ENCODE data around the gene SQOR. TPM values are rescaled to one million over a fixed set of nuclear protein-coding genes. Genes with fewer than 3 reads are reported as not detected.

The SQOR gene
- polyA plus RNA-seq, 1 experiment: 74.4 TPM

DNA sequence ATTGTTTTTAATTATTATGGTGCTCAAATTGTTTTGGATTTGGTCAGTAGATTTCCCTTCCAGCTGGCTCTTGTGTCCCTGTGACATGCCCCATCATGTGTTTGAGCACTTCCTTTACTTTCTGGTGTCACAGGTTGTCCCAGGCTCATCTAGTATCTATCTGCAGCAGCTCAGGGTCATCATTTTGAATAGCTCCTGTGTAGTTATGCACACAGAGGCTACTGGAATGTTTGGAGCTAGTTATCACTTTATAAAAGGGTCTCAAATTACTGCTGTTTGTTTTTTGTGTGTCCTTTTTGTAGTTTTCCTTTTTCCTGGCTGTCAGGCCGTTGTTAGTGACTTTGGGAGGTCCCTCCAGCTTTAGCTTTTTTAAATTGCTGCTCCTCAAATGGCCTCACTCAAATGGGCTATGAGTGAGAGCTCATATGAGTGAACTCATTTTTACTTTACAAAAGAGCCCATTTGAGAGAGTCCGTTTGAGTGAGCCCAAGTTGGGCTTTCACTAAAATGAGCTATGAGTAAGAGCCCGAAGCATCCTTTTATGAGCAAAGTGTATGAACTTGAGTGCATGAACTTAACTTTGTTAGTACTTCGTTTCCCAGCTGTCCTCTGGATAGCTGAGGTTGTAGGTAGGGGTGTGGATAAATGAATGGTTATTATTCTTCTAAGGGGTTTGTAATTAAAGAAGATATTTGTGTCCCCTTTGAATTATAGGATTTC lies 43.8 kb downstream of the SQOR start:
- no peak for DNase-seq (ENCODE audit: low read depth, low spot score)
- TF ChIP-seq, protein P1, sequence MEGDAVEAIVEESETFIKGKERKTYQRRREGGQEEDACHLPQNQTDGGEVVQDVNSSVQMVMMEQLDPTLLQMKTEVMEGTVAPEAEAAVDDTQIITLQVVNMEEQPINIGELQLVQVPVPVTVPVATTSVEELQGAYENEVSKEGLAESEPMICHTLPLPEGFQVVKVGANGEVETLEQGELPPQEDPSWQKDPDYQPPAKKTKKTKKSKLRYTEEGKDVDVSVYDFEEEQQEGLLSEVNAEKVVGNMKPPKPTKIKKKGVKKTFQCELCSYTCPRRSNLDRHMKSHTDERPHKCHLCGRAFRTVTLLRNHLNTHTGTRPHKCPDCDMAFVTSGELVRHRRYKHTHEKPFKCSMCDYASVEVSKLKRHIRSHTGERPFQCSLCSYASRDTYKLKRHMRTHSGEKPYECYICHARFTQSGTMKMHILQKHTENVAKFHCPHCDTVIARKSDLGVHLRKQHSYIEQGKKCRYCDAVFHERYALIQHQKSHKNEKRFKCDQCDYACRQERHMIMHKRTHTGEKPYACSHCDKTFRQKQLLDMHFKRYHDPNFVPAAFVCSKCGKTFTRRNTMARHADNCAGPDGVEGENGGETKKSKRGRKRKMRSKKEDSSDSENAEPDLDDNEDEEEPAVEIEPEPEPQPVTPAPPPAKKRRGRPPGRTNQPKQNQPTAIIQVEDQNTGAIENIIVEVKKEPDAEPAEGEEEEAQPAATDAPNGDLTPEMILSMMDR (IDR thresholded peaks at IDR 0.05; ENCODE audit: low read depth, low read length): no peak
- no peak overlapping the region for H3K4me3 ChIP-seq (ENCODE audit: low read depth, low read length)
- no peaks in the 10 kb centered on the region for H3K9me3 ChIP-seq (ENCODE audit: control insufficient read depth, insufficient read depth, low read length)
- ChIA-PET POLR2A (no interaction called here), CTCF (interaction anchor here (0.8 to 7.4 kb wide), 3 partner anchors 27 to 249 kb away, joined by 4 to 66 read pairs (median 7); no protein-coding TSS in a partner anchor)
- H3K27me3 ChIP-seq (ENCODE audit: control insufficient read depth, insufficient read depth, low read length): no peaks in the 10 kb centered on the region
- no peak overlapping the region for H3K27ac ChIP-seq (ENCODE audit: low read depth, low read length)

DNA sequence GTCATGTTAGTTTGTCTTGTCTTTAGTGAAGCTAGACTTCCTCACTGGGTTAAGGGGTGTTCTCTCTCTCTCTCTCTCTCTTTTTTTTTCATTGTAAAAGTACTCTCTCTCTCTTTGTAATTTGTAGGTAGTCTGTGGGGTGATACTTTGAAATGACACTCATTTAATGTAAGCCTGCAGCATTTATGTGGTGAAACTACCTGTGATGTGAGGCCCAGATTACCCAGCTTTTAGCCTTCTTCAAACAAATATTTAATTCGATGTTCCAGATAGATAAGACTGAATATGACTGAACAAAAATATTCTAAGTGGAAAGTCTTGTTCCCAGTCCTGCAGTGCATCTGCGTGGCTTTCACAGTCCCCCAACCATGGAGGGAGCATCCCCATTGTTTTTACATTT lies 49.7 kb downstream of the SQOR start:
- CTCF ChIA-PET: interaction anchor here (2.9 kb wide), 1 partner anchor 21 kb away, joined by 13 read pairs; no protein-coding TSS in a partner anchor
- Histone ChIP-seq H3K4me3 (ENCODE audit: low read depth, low read length) (no peak overlapping the region), H3K9me3 (ENCODE audit: control insufficient read depth, insufficient read depth, low read length) (no peaks in the 10 kb centered on the region), H3K27me3 (ENCODE audit: control insufficient read depth, insufficient read depth, low read length) (no peaks in the 10 kb centered on the region), H3K27ac (ENCODE audit: low read depth, low read length) (no peak overlapping the region)
- DNase-seq (ENCODE audit: low read depth, low spot score): no peak
- POLR2A ChIA-PET: no interaction called here
- TF ChIP-seq, protein P1 (IDR thresholded peaks at IDR 0.05; ENCODE audit: low read depth, low read length): no peak

DNA sequence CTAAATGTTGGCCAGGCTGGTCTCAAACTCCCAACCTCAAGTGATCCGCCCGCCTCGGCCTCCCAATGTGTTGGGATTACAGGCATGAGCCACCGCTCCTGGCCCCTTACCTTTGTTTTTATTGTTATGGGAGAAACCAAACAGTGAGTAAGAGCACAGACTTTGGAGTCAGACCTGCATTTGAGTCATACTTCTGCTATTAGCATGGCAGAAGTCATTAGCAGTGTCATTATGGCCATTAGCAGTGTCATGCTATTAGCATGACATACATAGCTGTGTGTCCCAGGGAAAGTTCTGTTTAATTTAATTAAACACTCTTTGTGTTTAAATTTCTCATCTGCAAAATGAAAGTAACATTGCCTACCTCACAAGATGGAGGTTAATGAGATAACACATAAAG lies 54.8 kb downstream of the SQOR start:
- H3K27me3 ChIP-seq (ENCODE audit: control insufficient read depth, insufficient read depth, low read length): no peaks in the 10 kb centered on the region
- no peak overlapping the region for H3K27ac ChIP-seq (ENCODE audit: low read depth, low read length)
- TF ChIP-seq, protein P1 (IDR thresholded peaks at IDR 0.05; ENCODE audit: low read depth, low read length): no peak
- ChIA-PET POLR2A (no interaction called here), CTCF (interaction anchor here (1.0 kb wide), 1 partner anchor 16 kb away, joined by 3 read pairs; no protein-coding TSS in a partner anchor)
- H3K4me3 ChIP-seq (ENCODE audit: low read depth, low read length): no peak overlapping the region
- no peak for DNase-seq (ENCODE audit: low read depth, low spot score)
- H3K9me3 ChIP-seq (ENCODE audit: control insufficient read depth, insufficient read depth, low read length): no peaks in the 10 kb centered on the region

DNA sequence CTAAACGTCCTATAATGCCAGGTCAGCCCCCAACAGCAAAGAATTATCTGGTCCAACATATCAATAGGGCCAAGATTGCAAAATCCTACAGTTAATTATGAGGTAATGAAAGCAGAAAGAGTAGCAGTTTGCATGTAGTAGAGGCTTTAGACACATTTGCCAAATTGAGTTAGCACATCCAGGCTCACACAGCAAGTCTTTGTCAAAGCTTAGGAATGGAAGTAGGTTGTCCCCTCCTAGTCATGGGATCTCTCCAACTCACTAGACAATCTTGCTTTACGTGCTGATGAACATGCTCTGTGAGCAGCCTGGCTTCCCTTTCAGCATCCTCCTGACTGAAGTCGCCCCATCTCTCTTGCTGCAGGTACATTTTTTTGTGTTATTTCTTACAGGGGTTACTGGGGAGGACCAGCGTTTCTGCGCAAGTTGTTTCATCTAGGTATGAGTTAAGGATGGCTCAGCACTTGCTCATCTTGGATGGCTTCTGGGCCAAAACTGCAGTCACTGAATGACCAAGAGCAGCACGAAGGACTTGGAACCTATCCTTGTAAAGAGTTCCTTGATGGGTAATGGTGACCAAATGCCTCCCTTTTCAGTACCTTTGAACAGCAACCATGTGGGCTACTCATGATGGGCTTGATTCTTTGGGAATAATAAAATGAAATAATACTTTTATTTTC lies 55.9 kb downstream of the SQOR start:
- Histone ChIP-seq H3K9me3 (ENCODE audit: control insufficient read depth, insufficient read depth, low read length) (no peaks in the 10 kb centered on the region), H3K4me3 (ENCODE audit: low read depth, low read length) (no peak overlapping the region), H3K27me3 (ENCODE audit: control insufficient read depth, insufficient read depth, low read length) (no peaks in the 10 kb centered on the region), H3K27ac (ENCODE audit: low read depth, low read length) (no peak overlapping the region)
- TF ChIP-seq, protein P1 (IDR thresholded peaks at IDR 0.05; ENCODE audit: low read depth, low read length): no peak
- CTCF ChIA-PET: interaction anchor here (0.6 to 2.7 kb wide), 3 partner anchors 13 to 45 kb away, joined by 3 to 13 read pairs (median 3); no protein-coding TSS in a partner anchor
- POLR2A ChIA-PET: no interaction called here
- DNase-seq (ENCODE audit: low read depth, low spot score): no peak

DNA sequence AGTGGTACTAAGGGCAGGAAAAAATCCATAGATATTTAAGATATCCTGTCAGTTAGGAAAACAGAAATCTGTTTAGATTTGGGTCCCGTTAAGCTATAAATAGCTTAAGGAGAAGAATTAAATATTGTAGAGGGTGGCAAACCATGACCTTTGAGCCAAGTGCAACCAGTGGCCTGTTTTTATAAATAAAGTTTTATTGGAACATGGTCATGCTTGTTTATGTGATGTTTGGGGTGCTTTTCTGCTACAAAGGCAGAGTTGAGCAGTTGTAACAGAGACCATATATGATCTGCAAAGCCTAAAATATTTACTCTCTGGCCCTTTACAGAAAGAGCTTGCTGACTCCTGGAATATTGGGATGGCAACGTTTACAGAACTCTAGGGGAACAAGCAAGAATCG lies 66.3 kb downstream of the SQOR start:
- CTCF ChIA-PET: no interaction called here
- DNase-seq (ENCODE audit: low read depth, low spot score): no peak
- Histone ChIP-seq H3K27me3 (ENCODE audit: control insufficient read depth, insufficient read depth, low read length) (no peaks in the 10 kb centered on the region), H3K27ac (ENCODE audit: low read depth, low read length) (no peak overlapping the region), H3K9me3 (ENCODE audit: control insufficient read depth, insufficient read depth, low read length) (no peaks in the 10 kb centered on the region; the same call in 1 of the 2 replicates), H3K4me3 (ENCODE audit: low read depth, low read length) (no peak overlapping the region)
- POLR2A ChIA-PET: no interaction called here
- TF ChIP-seq, protein P1 (IDR thresholded peaks at IDR 0.05; ENCODE audit: low read depth, low read length): no peak
